K562 (cell line): ENCODE measurements around the gene CPSF4. TPM values are rescaled to one million over a fixed set of nuclear protein-coding genes. Genes with fewer than 3 reads are reported as not detected.

Experiments
- ARID3B ChIP-seq: fragments of 250-450 bp; sonication (Bioruptor Pico); IDR thresholded peaks from 2 replicates; pipeline ENCODE4 v1.4.0; 2020; ENCODE audit warnings: borderline replicate concordance
- BRF2 ChIP-seq: IDR thresholded peaks from 3 replicates; pipeline ENCODE4 v1.6.1; 2011; ENCODE audit warnings: borderline replicate concordance, mild to moderate bottlenecking; ENCODE audit not compliant: insufficient read length, insufficient read depth
- GABPA ChIP-seq: fragments of 200-800 bp; sonication (Bioruptor generic); conservative IDR thresholded peaks from 2 replicates; pipeline ENCODE4 v1.6.1; 2016; ENCODE audit warnings: low read depth, missing genetic modification characterization, missing compliant biosample characterization
- MBD2 ChIP-seq: sonication (generic); IDR thresholded peaks from 2 replicates; pipeline ENCODE4 v1.6.1; 2016; ENCODE audit warnings: low read depth, borderline replicate concordance
- NKRF ChIP-seq: fragments of 450-650 bp; IDR thresholded peaks from 2 replicates; pipeline ENCODE4 v1.6.1; 2016; ENCODE audit warnings: borderline replicate concordance
- POLR2G ChIP-seq: fragments of 200-400 bp; formaldehyde crosslinking; IDR thresholded peaks from 2 replicates; pipeline ENCODE4 v1.6.1; 2017; ENCODE audit warnings: low read depth, mild to moderate bottlenecking, antibody characterized with exemption, low read length, moderate library complexity
- PTBP1 ChIP-seq: fragments of 200-400 bp; formaldehyde crosslinking; IDR thresholded peaks from 2 replicates; pipeline ENCODE4 v1.6.1; 2017; ENCODE audit warnings: low read depth, low read length
- RBM17 ChIP-seq: fragments of 200-400 bp; formaldehyde crosslinking; IDR thresholded peaks from 2 replicates; pipeline ENCODE4 v1.6.1; 2017; ENCODE audit warnings: low read depth, mild to moderate bottlenecking, low read length, borderline replicate concordance
- ZBTB33 ChIP-seq: sonication (generic); formaldehyde crosslinking; IDR thresholded peaks from 2 replicates; pipeline ENCODE4 v1.8.1; 2023; ENCODE audit warnings: mild to moderate bottlenecking, missing genetic modification reagents
- polyA plus RNA-seq, 8 experiments: library from polyadenylated mRNA; depleted of rRNA in 4 of 8; stranded (reverse) in 5 of 8; unstranded in 3 of 8; fragments of >200 nt; fragmentation: Nextera tagmentation in 2 of 8; fragmentation: Illumina TruSeq in 1 of 8; extraction: Ambion mirVana in 2 of 8; extraction: Trizol in 1 of 8; gene quantifications; 2 replicates each; pipeline versions ENCODE4 v1.2.1 to v1.2.3, GENCODE V29; 2011 to 2014; ENCODE audit warnings: inconsistent platforms in 1 of 8, missing spikeins in 1 of 8
- total RNA-seq, 7 experiments: library from RNA; depleted of rRNA in 6 of 7; stranded (reverse); fragments of >200 nt in 6 of 7; fragmentation: Illumina TruSeq in 2 of 7; extraction: Trizol in 2 of 7; gene quantifications; 2 replicates each; pipeline versions ENCODE4 v1.2.1 to v1.2.3, GENCODE V29; 2011 to 2021; ENCODE audit warnings: low replicate concordance in 1 of 7

The CPSF4 gene
- total and polyA plus RNA-seq, 9 of the 15 experiments (the other 6 are each of a cell fraction or from before 2014, with no cell fraction given), result 16.9 to 118 (median 71.7) TPM

GRCh38 chr7:99397297-99397983 is 41.3 kb upstream of the CPSF4 start (continued):
- TF ChIP-seq GABPA (tag) (no peak), ZBTB33 (CRISPR knock-in tag) (0 out of 2 replicates have a peak, but pooled peaks have one; percentile 18), RBM17 (no peak), NKRF (no peak), PTBP1 (no peak), MBD2 (no peak), POLR2G (peak; percentile 75), BRF2 (no peak), ARID3B (CRISPR knock-in tag) (no peak)
